Measurements from ENCODE around the gene PLEKHA5. TPM values are rescaled to one million over a fixed set of nuclear protein-coding genes. Genes with fewer than 3 reads are reported as not detected.
"Not testable (repeated sequence)": the region's sequence is repeated elsewhere in the genome, so short reads cannot be mapped to it uniquely, and the experiment has no call there.

The PLEKHA5 gene
- total and polyA plus RNA-seq, 2 donors from 2014 or later, result 26.6 to 52.9 TPM

GRCh38 chr12:19387161-19387560 lies 257.6 kb downstream of the PLEKHA5 start:
- no peak overlapping the region for H3K27ac ChIP-seq (ENCODE audit: low read depth in 2 of 2, low read length in 2 of 2)
- H3K27me3 ChIP-seq (ENCODE audit: control insufficient read depth, insufficient read depth, low read length), result no peaks in the 10 kb centered on the region
- FAIRE-seq (no peak), DNase-seq (peak in 3 of 5 donors; percentile 38 to 87 (median 61))
- no peak overlapping the region for H3K4me3 ChIP-seq (ENCODE audit: low read length in 3 of 3)
- no peaks in the 10 kb centered on the region for H3K4me1 ChIP-seq (ENCODE audit: control insufficient read depth in 2 of 3, insufficient read depth in 2 of 3, low read depth in 1 of 3, low read length in 3 of 3)
- no peaks in the 10 kb centered on the region for H3K36me3 ChIP-seq (ENCODE audit: control insufficient read depth in 2 of 3, insufficient read depth in 3 of 3, low read length in 3 of 3)
- H3K9ac ChIP-seq (ENCODE audit: low read length in 3 of 3), result no peak overlapping the region
- no peaks in the 10 kb centered on the region for H3K9me3 ChIP-seq (ENCODE audit: control insufficient read depth in 2 of 3, insufficient read depth in 1 of 3, low read length in 3 of 3)
- intact Hi-C loops (cut with DNase I), result no loop called here
- no peak for TF ChIP-seq CTCF (IDR thresholded peaks at IDR 0.05; ENCODE audit: borderline replicate concordance, extremely low read depth, insufficient read depth)

- Histone ChIP-seq H3K27me3 (ENCODE audit: control insufficient read depth, insufficient read depth, low read length) (no peaks in the 10 kb centered on the region), H3K9me3 (ENCODE audit: control insufficient read depth in 2 of 3, insufficient read depth in 1 of 3, low read length in 3 of 3) (no peaks in the 10 kb centered on the region), H3K27ac (ENCODE audit: low read depth in 2 of 2, low read length in 2 of 2) (no peak overlapping the region), H3K36me3 (ENCODE audit: control insufficient read depth in 2 of 3, insufficient read depth in 3 of 3, low read length in 3 of 3) (no peaks in the 10 kb centered on the region), H3K4me3 (ENCODE audit: low read length in 3 of 3) (no peak overlapping the region), H3K4me1 (ENCODE audit: control insufficient read depth in 2 of 3, insufficient read depth in 2 of 3, low read depth in 1 of 3, low read length in 3 of 3) (no peaks in the 10 kb centered on the region), H3K9ac (ENCODE audit: low read length in 3 of 3) (no peak overlapping the region)
- no peak for FAIRE-seq
- DNase-seq, result no peak
- intact Hi-C loops (cut with DNase I), result no loop called here
- no peak for TF ChIP-seq CTCF (IDR thresholded peaks at IDR 0.05; ENCODE audit: borderline replicate concordance, extremely low read depth, insufficient read depth)
Measured at GRCh38 chr12:19388131-19388549, 258.6 kb downstream of the PLEKHA5 start.

GRCh38 chr12:19390051-19390598 lies 260.6 kb downstream of the PLEKHA5 start:
- TF ChIP-seq CTCF (IDR thresholded peaks at IDR 0.05; ENCODE audit: borderline replicate concordance, extremely low read depth, insufficient read depth), result no peak
- DNase-seq, result peak in 2 of 5 donors; percentile 31 to 72
- FAIRE-seq, result no peak

GRCh38 chr12:19392644-19393043 lies 263.1 kb downstream of the PLEKHA5 start:
- H3K27ac ChIP-seq (ENCODE audit: low read depth in 2 of 2, low read length in 2 of 2); FAIRE-seq: not testable (repeated sequence)

More at GRCh38 chr12:19390051-19390598, 260.6 kb downstream of the PLEKHA5 start:
- H3K36me3 ChIP-seq (ENCODE audit: control insufficient read depth in 2 of 3, insufficient read depth in 3 of 3, low read length in 3 of 3), result no peaks in the 10 kb centered on the region
- intact Hi-C loops (cut with DNase I), result no loop called here
- H3K9me3 ChIP-seq (ENCODE audit: control insufficient read depth in 2 of 3, insufficient read depth in 1 of 3, low read length in 3 of 3), result no peaks in the 10 kb centered on the region
- no peaks in the 10 kb centered on the region for H3K4me1 ChIP-seq (ENCODE audit: control insufficient read depth in 2 of 3, insufficient read depth in 2 of 3, low read depth in 1 of 3, low read length in 3 of 3)
- H3K9ac ChIP-seq (ENCODE audit: low read length in 3 of 3), result no peak overlapping the region
- no peaks in the 10 kb centered on the region for H3K27me3 ChIP-seq (ENCODE audit: control insufficient read depth, insufficient read depth, low read length)
- H3K4me3 ChIP-seq (ENCODE audit: low read length in 3 of 3), result no peak overlapping the region
- no peak overlapping the region for H3K27ac ChIP-seq (ENCODE audit: low read depth in 2 of 2, low read length in 2 of 2)

More at GRCh38 chr12:19392644-19393043, 263.1 kb downstream of the PLEKHA5 start:
- DNase-seq; H3K27me3 ChIP-seq (ENCODE audit: control insufficient read depth, insufficient read depth, low read length); intact Hi-C loops (cut with DNase I); H3K9ac ChIP-seq (ENCODE audit: low read length in 3 of 3); H3K9me3 ChIP-seq (ENCODE audit: control insufficient read depth in 2 of 3, insufficient read depth in 1 of 3, low read length in 3 of 3); H3K4me1 ChIP-seq (ENCODE audit: control insufficient read depth in 2 of 3, insufficient read depth in 2 of 3, low read depth in 1 of 3, low read length in 3 of 3); H3K4me3 ChIP-seq (ENCODE audit: low read length in 3 of 3); H3K36me3 ChIP-seq (ENCODE audit: control insufficient read depth in 2 of 3, insufficient read depth in 3 of 3, low read length in 3 of 3): not testable (repeated sequence)

Measured in kidney (tissue), 14 donors.